ENCODE data around the gene DENND2D. TPM values are rescaled to one million over a fixed set of nuclear protein-coding genes. Genes with fewer than 3 reads are reported as not detected.

The DENND2D gene
- total and polyA plus RNA-seq, 9 of the 15 experiments (the other 6 are each of a cell fraction or from before 2014, with no cell fraction given) = 0.08 to 0.44 (median 0.13) TPM; not detected in 6

GRCh38 chr1:111202707-111203623 is 2.5 kb upstream of the DENND2D start (continued):
- TF ChIP-seq FOS (IDR thresholded peaks at IDR 0.05; ENCODE audit: extremely low read depth, insufficient read length) (no peak), CTCF (IDR thresholded peaks at IDR 0.05 in 2 of 3, conservative IDR thresholded peaks at IDR 0.05 in 1 of 3; ENCODE audit: insufficient read depth in 2 of 3, low read depth in 1 of 3, low read length in 3 of 3) (0 out of 6 replicates have a peak, but pooled peaks of 1 of the 3 experiments have one; percentile 16), BRD4 (IDR thresholded peaks at IDR 0.05) (no peak), MEF2D (tag; conservative IDR thresholded peaks at IDR 0.05; ENCODE audit: low read depth) (0 out of 2 replicates have a peak, but pooled peaks have one; percentile 32), STAT5B (CRISPR knock-in tag; IDR thresholded peaks at IDR 0.05) (no peak), NR2C1 (IDR thresholded peaks at IDR 0.05) (no peak), NR2C1 (tag; IDR thresholded peaks at IDR 0.05) (0 out of 2 replicates have a peak, but pooled peaks have one; percentile 26), ZNF583 (CRISPR knock-in tag; IDR thresholded peaks at IDR 0.05) (peak; percentile 50; the same call in 1 of the 2 replicates), NR4A1 (CRISPR knock-in tag; IDR thresholded peaks at IDR 0.05) (peak; percentile 42; the same call in 1 of the 2 replicates), NR4A1 (tag; IDR thresholded peaks at IDR 0.05) (no peak), SMARCA4 (IDR thresholded peaks at IDR 0.05) (no peak), DMBX1 (CRISPR knock-in tag; IDR thresholded peaks at IDR 0.05; ENCODE audit: borderline replicate concordance) (peak; percentile 21; the same call in 1 of the 2 replicates), CLOCK (CRISPR knock-in tag; IDR thresholded peaks at IDR 0.05; ENCODE audit: borderline replicate concordance) (no peak), SMC3 (conservative IDR thresholded peaks at IDR 0.05; ENCODE audit: insufficient read depth, low read depth, low read length) (no peak), ZNF408 (CRISPR knock-in tag; IDR thresholded peaks at IDR 0.05; ENCODE audit: low read depth) (no peak), HDAC8 (tag; IDR thresholded peaks at IDR 0.05) (no peak), BHLHE40 (IDR thresholded peaks at IDR 0.05; ENCODE audit: low read length) (no peak), HDGF (IDR thresholded peaks at IDR 0.05) (0 out of 2 replicates have a peak, but pooled peaks have one; percentile 42), ELF1 (tag; IDR thresholded peaks at IDR 0.05) (peak; percentile 71; the same call in 1 of the 2 replicates), CTCFL (IDR thresholded peaks at IDR 0.05; ENCODE audit: borderline replicate concordance, insufficient read depth, low read depth, low read length, poor library complexity, severe bottlenecking) (no peak), STAT5A (IDR thresholded peaks at IDR 0.05; ENCODE audit: borderline replicate concordance, low read length) (no peak)

Measured in K562 (cell line).